NCI-H1694 treated with DMSO at 0.1 percent for 48 hours (cell line): ENCODE measurements around the gene TMC7.
A peak's percentile ranks its signal among the peaks of the same experiment; 100 is the strongest.

Source experiments
- DNase-seq: peaks from one replicate; lab custom pipeline; 2025; lab: John Stamatoyannopoulos, UW

Gene TMC7

GRCh38 chr16:19031738-19032137 is 48.0 kb downstream of the TMC7 start:
- no peak for DNase-seq

GRCh38 chr16:19033761-19034160 is 50.0 kb downstream of the TMC7 start:
- DNase-seq: peak; percentile 7

GRCh38 chr16:19040400-19040799 is 56.7 kb downstream of the TMC7 start:
- no peak for DNase-seq

GRCh38 chr16:19044769-19045168 is 61.0 kb downstream of the TMC7 start:
- DNase-seq: no peak

- DNase-seq: no peak
Observed at GRCh38 chr16:19046062-19046461, 62.3 kb downstream of the TMC7 start.

GRCh38 chr16:19062706-19063105 is 79.0 kb downstream of the TMC7 start:
- no peak for DNase-seq

- DNase-seq: no peak
Observed at GRCh38 chr16:19066988-19067348, 83.2 kb downstream of the TMC7 start.

- peak; percentile 98 for DNase-seq
Observed at GRCh38 chr16:19067349-19068236, 83.9 kb downstream of the TMC7 start, which contains the start of gene COQ7. TSS of gene COQ7 (plus strand) at chr16:19067614. CDS start at chr16:19067665, 51 bp downstream.

GRCh38 chr16:19068237-19068815 is 84.6 kb downstream of the TMC7 start:
- DNase-seq: no peak

- peak; percentile 31 for DNase-seq
Observed at GRCh38 chr16:19071811-19072777, 88.4 kb downstream of the TMC7 start.

- no peak for DNase-seq
Observed at GRCh38 chr16:19073344-19073743, 89.6 kb downstream of the TMC7 start.

GRCh38 chr16:19073863-19074262 is 90.1 kb downstream of the TMC7 start:
- DNase-seq: no peak

GRCh38 chr16:19075511-19075910 is 91.8 kb downstream of the TMC7 start:
- no peak for DNase-seq

GRCh38 chr16:19077879-19078278 is 94.1 kb downstream of the TMC7 start:
- no peak for DNase-seq

GRCh38 chr16:19083670-19084069 is 99.9 kb downstream of the TMC7 start:
- no peak for DNase-seq

- DNase-seq: no peak
Observed at GRCh38 chr16:19084139-19084538, 100.4 kb downstream of the TMC7 start.

GRCh38 chr16:19084879-19085278 is 101.1 kb downstream of the TMC7 start:
- no peak for DNase-seq

- no peak for DNase-seq
Observed at GRCh38 chr16:19085679-19086200, 102.0 kb downstream of the TMC7 start.

- DNase-seq: peak; percentile 52
Observed at GRCh38 chr16:19086322-19087199, 102.8 kb downstream of the TMC7 start.

- no peak for DNase-seq
Observed at GRCh38 chr16:19088341-19088916, 104.7 kb downstream of the TMC7 start.
